Choroid plexus epithelial cell (primary cell): ENCODE data around the gene ZNF526.
A peak's percentile ranks its signal among the peaks of the same experiment; 100 is the strongest.

Source experiments
- DNase-seq: peaks from one replicate; pipeline ENCODE4 v3.0.0-alpha.2; 2010; ENCODE audit warnings: low read depth
- H3K4me3 ChIP-seq: 2 replicates; pipeline ENCODE4 v1.5.1; 2011; ENCODE audit warnings: low read depth, mild to moderate bottlenecking, control low read depth, low read length, moderate library complexity
- TF ChIP-seq, protein P1 (sequence below): conservative IDR thresholded peaks from 2 replicates; pipeline ENCODE4 v1.5.1; 2011; ENCODE audit warnings: low read depth, mild to moderate bottlenecking, control low read depth, inconsistent platforms, low read length, moderate library complexity

ZNF526 gene

DNA sequence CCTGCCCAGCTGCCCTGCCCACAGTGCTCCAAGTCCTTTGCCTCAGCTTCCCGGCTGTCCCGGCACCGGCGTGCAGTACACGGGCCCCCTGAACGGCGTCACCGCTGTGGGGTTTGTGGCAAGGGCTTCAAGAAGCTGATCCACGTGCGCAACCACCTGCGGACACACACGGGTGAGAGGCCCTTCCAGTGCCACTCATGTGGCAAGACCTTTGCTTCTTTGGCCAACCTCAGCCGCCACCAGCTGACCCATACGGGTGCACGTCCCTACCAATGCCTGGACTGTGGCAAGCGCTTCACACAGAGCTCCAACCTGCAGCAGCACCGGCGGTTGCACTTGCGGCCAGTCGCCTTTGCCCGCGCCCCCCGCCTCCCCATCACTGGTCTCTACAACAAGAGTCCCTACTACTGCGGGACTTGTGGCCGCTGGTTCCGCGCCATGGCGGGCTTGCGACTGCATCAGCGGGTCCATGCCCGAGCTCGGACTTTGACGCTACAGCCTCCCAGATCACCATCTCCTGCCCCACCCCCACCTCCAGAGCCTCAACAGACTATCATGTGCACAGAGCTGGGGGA lies 5.7 kb downstream of the ZNF526 start:
- no peak overlapping the region for H3K4me3 ChIP-seq
- TF ChIP-seq, protein P1, sequence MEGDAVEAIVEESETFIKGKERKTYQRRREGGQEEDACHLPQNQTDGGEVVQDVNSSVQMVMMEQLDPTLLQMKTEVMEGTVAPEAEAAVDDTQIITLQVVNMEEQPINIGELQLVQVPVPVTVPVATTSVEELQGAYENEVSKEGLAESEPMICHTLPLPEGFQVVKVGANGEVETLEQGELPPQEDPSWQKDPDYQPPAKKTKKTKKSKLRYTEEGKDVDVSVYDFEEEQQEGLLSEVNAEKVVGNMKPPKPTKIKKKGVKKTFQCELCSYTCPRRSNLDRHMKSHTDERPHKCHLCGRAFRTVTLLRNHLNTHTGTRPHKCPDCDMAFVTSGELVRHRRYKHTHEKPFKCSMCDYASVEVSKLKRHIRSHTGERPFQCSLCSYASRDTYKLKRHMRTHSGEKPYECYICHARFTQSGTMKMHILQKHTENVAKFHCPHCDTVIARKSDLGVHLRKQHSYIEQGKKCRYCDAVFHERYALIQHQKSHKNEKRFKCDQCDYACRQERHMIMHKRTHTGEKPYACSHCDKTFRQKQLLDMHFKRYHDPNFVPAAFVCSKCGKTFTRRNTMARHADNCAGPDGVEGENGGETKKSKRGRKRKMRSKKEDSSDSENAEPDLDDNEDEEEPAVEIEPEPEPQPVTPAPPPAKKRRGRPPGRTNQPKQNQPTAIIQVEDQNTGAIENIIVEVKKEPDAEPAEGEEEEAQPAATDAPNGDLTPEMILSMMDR = no peak

DNA sequence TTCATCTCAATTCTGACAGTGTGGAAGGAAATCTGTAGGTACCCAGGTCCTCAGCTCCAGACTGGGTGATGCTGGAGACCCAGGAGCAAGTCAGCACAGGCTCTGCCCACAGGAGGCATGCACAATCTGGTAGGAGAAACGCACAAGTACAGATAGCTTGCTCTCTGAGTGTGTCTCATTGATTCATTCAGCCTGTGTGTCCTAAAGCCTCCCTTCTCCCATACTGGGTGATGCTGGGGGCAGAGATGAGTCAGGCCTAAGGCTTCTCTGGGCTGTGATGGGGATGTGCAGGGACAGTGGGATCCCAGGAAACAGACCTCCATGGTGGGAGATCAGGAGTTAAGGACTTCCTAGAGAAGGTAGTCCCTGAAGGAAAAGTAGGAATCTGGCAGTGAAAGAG lies 6.8 kb downstream of the ZNF526 start:
- peak; percentile 34 for DNase-seq
- H3K4me3 ChIP-seq = no peak overlapping the region
- TF ChIP-seq, protein P1 = no peak

More for the DNA sequence above, 5.7 kb downstream of the ZNF526 start:
- DNase-seq = no peak

DNA sequence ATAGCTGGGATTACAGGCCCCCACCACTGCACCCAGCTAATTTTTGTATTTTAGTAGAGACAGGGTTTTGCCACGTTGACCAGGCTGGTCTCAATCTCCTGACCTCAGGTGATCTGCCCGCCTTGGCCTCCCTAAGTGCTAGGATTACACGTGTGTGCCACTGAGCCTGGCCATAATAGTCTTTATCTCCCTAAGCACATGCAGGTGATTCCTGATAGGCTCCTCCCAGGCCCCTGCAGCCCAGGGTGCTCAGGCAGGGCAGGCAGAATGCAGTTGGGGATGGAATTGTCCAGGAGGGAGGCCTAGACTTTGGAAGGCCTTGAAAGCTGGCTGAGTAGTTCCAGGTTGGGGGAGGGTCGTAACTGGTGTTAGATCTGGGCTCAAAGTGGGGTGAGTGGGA lies 8.5 kb downstream of the ZNF526 start:
- DNase-seq = no peak
- TF ChIP-seq, protein P1 = no peak
- no peak overlapping the region for H3K4me3 ChIP-seq

GRCh38 chr19:42229301-42229854 lies 9.3 kb downstream of the ZNF526 start:
- TF ChIP-seq, protein P1 = peak; percentile 12
- H3K4me3 ChIP-seq = no peak overlapping the region

GRCh38 chr19:42229855-42230351 lies 9.8 kb downstream of the ZNF526 start:
- no peak overlapping the region for H3K4me3 ChIP-seq
- peak; percentile 13 for DNase-seq
- TF ChIP-seq, protein P1 = no peak

More at GRCh38 chr19:42229301-42229854, 9.3 kb downstream of the ZNF526 start:
- DNase-seq = no peak

DNA sequence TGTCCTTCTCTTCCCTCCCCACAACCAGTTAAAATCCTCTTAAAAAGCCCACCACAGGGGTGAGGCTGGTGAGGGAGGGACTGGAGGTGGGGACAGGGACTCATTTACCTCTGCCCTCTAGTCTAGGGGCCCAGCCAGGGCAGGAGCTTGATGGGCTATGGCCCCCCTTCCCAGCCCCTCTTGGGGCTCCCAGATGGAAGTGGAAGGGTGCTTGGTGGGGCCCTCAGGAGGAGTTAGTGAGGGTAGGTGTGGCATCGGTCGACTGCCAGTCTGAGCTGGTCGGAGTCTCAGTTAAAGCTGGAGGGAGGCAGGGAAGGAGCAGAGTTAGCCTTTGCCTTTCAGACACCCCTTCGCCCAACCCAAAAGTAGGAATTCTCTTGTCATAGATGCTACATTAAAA lies 10.5 kb downstream of the ZNF526 start:
- TF ChIP-seq, protein P1 = no peak
- DNase-seq = no peak
- no peak overlapping the region for H3K4me3 ChIP-seq

- TF ChIP-seq, protein P1 = no peak
- H3K4me3 ChIP-seq = no peak overlapping the region
- DNase-seq = no peak
These were observed 12.3 kb downstream of the ZNF526 start for GRCh38 chr19:42232435-42232834.
